Heart right ventricle (tissue), 16 donors: ENCODE measurements around the gene ADCYAP1R1. TPM values are rescaled to one million over a fixed set of nuclear protein-coding genes. Genes with fewer than 3 reads are reported as not detected.

Source experiments
- ATAC-seq, 8 donors: fragments of 200-7000 bp; cut with Tn5 transposase; one replicate each; pipeline ENCODE4 v1.9.1; 2020; ENCODE audit warnings: mild to moderate bottlenecking in 8 of 8, moderate library complexity in 8 of 8, moderate number of reproducible peaks in 1 of 8
- DNase-seq, 2 donors: peaks; one replicate each; pipeline ENCODE4 v3.0.0-alpha.2; 2020
- H3K27ac ChIP-seq, 10 donors: fragments of 200-600 bp; sonication (generic) in 2 of 10; one replicate each; pipeline versions ENCODE4 v1.5.0 to v1.8.0; 2020 to 2022; ENCODE audit warnings: mild to moderate bottlenecking in 3 of 10
- H3K27me3 ChIP-seq, 7 donors: fragments of 200-600 bp; one replicate each; pipeline ENCODE4 v1.8.0; 2021 to 2022; ENCODE audit warnings: mild to moderate bottlenecking in 2 of 7
- H3K36me3 ChIP-seq, 9 donors: fragments of 200-600 bp; sonication (generic) in 1 of 9; one replicate each; pipeline versions ENCODE4 v1.5.0 to v1.8.0; 2020 to 2022; ENCODE audit warnings: mild to moderate bottlenecking in 2 of 9
- H3K4me1 ChIP-seq, 9 donors: fragments of 200-600 bp; sonication (generic) in 1 of 9; one replicate each; pipeline versions ENCODE4 v1.5.0 to v1.8.0; 2020 to 2022; ENCODE audit warnings: mild to moderate bottlenecking in 4 of 9
- H3K4me3 ChIP-seq, 10 donors: fragments of 200-600 bp; sonication (generic) in 2 of 10; one replicate each; pipeline versions ENCODE4 v1.5.0 to v1.8.0; 2020 to 2022; ENCODE audit warnings: mild to moderate bottlenecking in 7 of 10, moderate library complexity in 2 of 10
- H3K9me3 ChIP-seq, 11 donors: fragments of 200-600 bp in 10 of 11; sonication (generic) in 2 of 11; one replicate each; pipeline versions ENCODE4 v1.5.0 to v1.8.0; 2013 to 2022; ENCODE audit warnings: mild to moderate bottlenecking in 2 of 11, control low read depth in 1 of 11, moderate library complexity in 1 of 11
- CTCF ChIP-seq, 9 donors: fragments of 200-600 bp; sonication (generic) in 2 of 9; IDR thresholded peaks; one replicate each; pipeline versions ENCODE4 v1.5.0 to v1.8.0; 2021 to 2022; ENCODE audit warnings: antibody characterized with exemption in 9 of 9, mild to moderate bottlenecking in 5 of 9, moderate library complexity in 1 of 9
- WGBS, 2 donors: extraction: QIAGEN DNeasy Blood & Tissue Kit; methylation state at CpG; one replicate each; pipeline ENCODE4 v1.1.7; 2013; ENCODE audit warnings: inconsistent platforms in 1 of 2; 5-methylcytosine and 5-hydroxymethylcytosine counted together
- intact Hi-C, 10 donors: fragments of 100-400 bp; cut with DNase I; formaldehyde crosslinking; loops; one replicate each; pipeline versions ENCODE4 v1.11.1 to v1.14.2; 2022
- polyA plus RNA-seq, 2 donors: library from polyadenylated mRNA; stranded (reverse); fragments of 200-250 nt; gene quantifications; one replicate each; pipeline ENCODE4 v1.2.3, GENCODE V29; 2013
- total RNA-seq, 10 donors: library from RNA; stranded (reverse); fragmentation: NEBNext Ultra II Directional in 3 of 10; extraction: Animal tissue kit (Norgen Biotek cat#: 25700) in 3 of 10; gene quantifications; one replicate each; pipeline versions ENCODE4 v1.2.1 to v1.2.4, GENCODE V29; 2021 to 2023
- donor health status: Arrhythmogenic right ventricular cardiomyopathy.
- donor health status: ischemic (EF 13 %, LVEDD 7.1; RV severe dilation, severe dysfunction).
- donor health status: healthy with polysubstance abuse.
- donor health status: DM: no; HTN: yes; CAD: no.
- donor health status: DM: no; HTN: no; CAD: no.
- donor health status: ischemic (EF 25% LVEDD 6.9; RV normal size, moderate dysfunction).
- donor health status: ischemic (EF 25% LVEDD 5.7; RV mildly dilated, moderate dysfunction).
- donor health status: healthy.
- donor health status: DM: yes; HTN: yes; CAD: no.
- donor health status: Ischemic cardiomyopathy.
- donor health status: ischemic (EF 35%, LVEDD 5.7; RV mildly dilated, moderate dysfunction).
- donor health status: nonischemic (EF 11% LVEDD 7.7; RV severe dilation, severe dysfunction).
- donor health status: DM: yes; HTN: yes; CAD: no.
- donor health status: PGD.
- donor health status: ischemic (EF 29% LVEDD 5.4; RV normal size, mild dysfunction).
- donor health status: nonischemic (EF 23%, LVEDD 6.1; RV moderate dilation, normal function).

The ADCYAP1R1 gene
- total and polyA plus RNA-seq, 12 donors: 0.59 to 5.8 (median 1.6) TPM

GRCh38 chr7:31087351-31087750, 35.2 kb downstream of the ADCYAP1R1 start:
- ATAC-seq: no peak
- Histone ChIP-seq H3K27ac (no peak overlapping the region), H3K36me3 (no peaks in the 10 kb centered on the region), H3K27me3 (peaks cover 0 to 4% (median 0%) of the 10 kb centered on the region in 7 donors), H3K4me3 (no peak overlapping the region), H3K4me1 (peaks cover 0 to 13% (median 9%) of the 10 kb centered on the region in 9 donors), H3K9me3 (no peaks in the 10 kb centered on the region)
- no peak for TF ChIP-seq CTCF (IDR thresholded peaks at IDR 0.05)
- intact Hi-C loops: no loop called here
- DNase-seq: no peak
- WGBS, 2 donors: 79 to 80% methylated on average over 6 of the region's 6 CpGs

DNA sequence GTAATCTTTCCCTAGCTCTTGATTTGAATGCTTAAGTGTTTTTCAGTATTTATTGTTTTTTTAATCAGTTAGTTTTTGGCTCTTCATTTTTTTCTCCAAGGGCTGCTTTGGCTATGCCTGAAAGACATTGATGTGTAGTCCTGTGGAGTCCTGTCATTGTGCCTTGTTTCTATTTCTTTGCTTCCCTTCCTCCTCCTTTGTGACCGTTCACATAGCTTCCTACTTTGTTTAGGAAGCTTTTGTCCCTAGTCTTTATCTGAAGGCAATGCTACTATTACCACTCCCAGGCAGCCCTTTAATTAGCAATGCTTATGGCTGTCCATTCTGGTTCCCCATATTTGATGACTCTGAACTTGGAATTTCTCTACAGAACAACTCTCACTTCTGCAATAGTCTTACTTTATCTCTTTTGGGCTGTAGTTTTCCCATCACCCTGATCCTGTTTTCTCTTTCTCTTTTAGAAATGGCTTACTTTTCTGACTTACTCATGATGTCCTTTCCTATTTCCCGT, 39.9 kb downstream of the ADCYAP1R1 start:
- Histone ChIP-seq H3K4me3 (no peak overlapping the region), H3K4me1 (no peaks in the 10 kb centered on the region), H3K36me3 (peaks cover 0 to 6% (median 0%) of the 10 kb centered on the region in 9 donors), H3K27ac (no peak overlapping the region), H3K27me3 (peaks cover 0 to 35% (median 8%) of the 10 kb centered on the region in 7 donors), H3K9me3 (no peaks in the 10 kb centered on the region)
- no peak for TF ChIP-seq CTCF (IDR thresholded peaks at IDR 0.05)
- no peak for DNase-seq
- WGBS, 2 donors: 67 to 79% methylated on average over 2 of the region's 2 CpGs
- ATAC-seq: no peak
- intact Hi-C loops: no loop called here

DNA sequence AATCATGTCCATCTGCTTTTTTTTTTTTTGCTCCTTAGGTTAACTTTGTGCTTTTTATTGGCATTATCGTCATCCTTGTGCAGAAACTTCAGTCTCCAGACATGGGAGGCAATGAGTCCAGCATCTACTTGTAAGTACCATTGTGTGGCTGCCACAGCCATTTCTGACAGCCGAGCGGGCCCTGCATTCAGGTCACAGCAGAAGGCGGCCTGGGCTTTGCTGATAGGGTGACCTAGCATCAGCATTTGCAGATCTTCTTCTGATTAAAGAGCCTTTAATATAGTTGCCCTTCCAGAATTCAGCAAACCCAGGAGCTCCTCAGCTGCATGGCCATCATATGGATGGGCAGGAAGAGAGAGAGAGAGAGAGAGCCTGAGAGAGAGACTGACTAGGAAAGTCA, 40.5 kb downstream of the ADCYAP1R1 start:
- 97 to 98% methylated on average over 4 of the region's 4 CpGs for WGBS, 2 donors
- Histone ChIP-seq H3K27me3 (peaks cover 0 to 41% (median 8%) of the 10 kb centered on the region in 7 donors), H3K36me3 (peaks cover 0 to 6% (median 0%) of the 10 kb centered on the region in 9 donors), H3K4me1 (no peaks in the 10 kb centered on the region), H3K4me3 (no peak overlapping the region), H3K9me3 (no peaks in the 10 kb centered on the region), H3K27ac (no peak overlapping the region)
- intact Hi-C loops: no loop called here
- no peak for ATAC-seq
- TF ChIP-seq CTCF (IDR thresholded peaks at IDR 0.05): no peak
- no peak for DNase-seq

- intact Hi-C loops: no loop called here
- DNase-seq (no peak), ATAC-seq (no peak)
- Histone ChIP-seq H3K27me3 (peaks cover 0 to 45% (median 8%) of the 10 kb centered on the region in 7 donors), H3K4me1 (no peaks in the 10 kb centered on the region), H3K27ac (no peak overlapping the region), H3K4me3 (no peak overlapping the region), H3K36me3 (peaks cover 0 to 6% (median 0%) of the 10 kb centered on the region in 9 donors), H3K9me3 (no peaks in the 10 kb centered on the region)
- 90 to 95% methylated on average over 3 of the region's 3 CpGs for WGBS, 2 donors
- no peak for TF ChIP-seq CTCF (IDR thresholded peaks at IDR 0.05)
Observed at GRCh38 chr7:31093282-31093681, 41.2 kb downstream of the ADCYAP1R1 start.
